Cardiac muscle cell (in vitro differentiated cells and primary cell): ENCODE measurements around the gene ARL15. TPM values are rescaled to one million over a fixed set of nuclear protein-coding genes. Genes with fewer than 3 reads are reported as not detected.

Experiments
- DNase-seq, 2 donors: peaks; one replicate each; pipeline versions ENCODE4 v3.0.0 to v3.0.0-alpha.2; 2010 to 2017; ENCODE audit warnings: low read depth in 1 of 2, low spot score in 1 of 2
- H3K27ac ChIP-seq: fragments of 200-600 bp; sonication (generic); 2 replicates; pipeline ENCODE4 v1.5.1; 2016
- H3K27me3 ChIP-seq: fragments of 200-600 bp; sonication (generic); 2 replicates; pipeline ENCODE4 v1.6.0; 2016; ENCODE audit warnings: control low read depth
- H3K36me3 ChIP-seq: fragments of 200-600 bp; sonication (generic); 2 replicates; pipeline ENCODE4 v1.5.1; 2016; ENCODE audit warnings: control low read depth
- H3K4me1 ChIP-seq: fragments of 200-600 bp; sonication (generic); 2 replicates; pipeline ENCODE4 v1.8.1; 2017; ENCODE audit warnings: low read depth, mild to moderate bottlenecking, mixed run types
- H3K4me3 ChIP-seq: fragments of 200-600 bp; sonication (generic); 2 replicates; pipeline ENCODE4 v1.5.1; 2016; ENCODE audit warnings: mild to moderate bottlenecking
- H3K9me3 ChIP-seq: fragments of 200-600 bp; sonication (generic); 2 replicates; pipeline ENCODE4 v1.5.1; 2017; ENCODE audit warnings: low read depth, mild to moderate bottlenecking, control low read depth
- CTCF ChIP-seq: IDR thresholded peaks from 2 replicates; pipeline ENCODE4 v1.5.1; 2012; ENCODE audit warnings: low read depth, mild to moderate bottlenecking, low read length
- polyA plus RNA-seq: library from polyadenylated mRNA; unstranded; fragments of >200 nt; fragmentation: Nextera tagmentation; extraction: Ambion mirVana; gene quantifications from 2 replicates; pipeline ENCODE4 v1.2.1, GENCODE V29; 2016
- total RNA-seq: library from RNA; depleted of rRNA; stranded (reverse); fragments of >200 nt; gene quantifications from 2 replicates; pipeline ENCODE4 v1.2.3, GENCODE V29; 2016

ARL15 gene
- total and polyA plus RNA-seq, 2 experiments from 2014 or later = 23.2 to 27.4 TPM

- H3K4me3 ChIP-seq = no peak overlapping the region
- H3K27me3 ChIP-seq = no peaks in the 10 kb centered on the region
- no peak for TF ChIP-seq CTCF
- H3K27ac ChIP-seq = no peak overlapping the region
- DNase-seq = no peak
- no peaks in the 10 kb centered on the region for H3K36me3 ChIP-seq
- H3K9me3 ChIP-seq = no peaks in the 10 kb centered on the region
- no peaks in the 10 kb centered on the region for H3K4me1 ChIP-seq
Measured at GRCh38 chr5:54320256-54320655, 9.9 kb upstream of the ARL15 start.

- Histone ChIP-seq H3K9me3 (no peaks in the 10 kb centered on the region), H3K4me1 (no peaks in the 10 kb centered on the region), H3K36me3 (no peaks in the 10 kb centered on the region), H3K4me3 (no peak overlapping the region), H3K27ac (no peak overlapping the region), H3K27me3 (no peaks in the 10 kb centered on the region)
- no peak for DNase-seq
- TF ChIP-seq CTCF = no peak
Measured at GRCh38 chr5:54317511-54318260, 7.3 kb upstream of the ARL15 start.

- H3K4me1 ChIP-seq = no peaks in the 10 kb centered on the region
- H3K27ac ChIP-seq = no peak overlapping the region
- H3K36me3 ChIP-seq = no peaks in the 10 kb centered on the region
- no peak for TF ChIP-seq CTCF
- H3K4me3 ChIP-seq = no peak overlapping the region
- no peak for DNase-seq
- H3K9me3 ChIP-seq = no peaks in the 10 kb centered on the region
- no peaks in the 10 kb centered on the region for H3K27me3 ChIP-seq
Measured at GRCh38 chr5:54315736-54316528, 5.6 kb upstream of the ARL15 start.

GRCh38 chr5:54313311-54314270 lies 3.2 kb upstream of the ARL15 start:
- Histone ChIP-seq H3K4me1 (peaks cover 6% of the 10 kb centered on the region), H3K27me3 (no peaks in the 10 kb centered on the region), H3K4me3 (no peak overlapping the region), H3K36me3 (no peaks in the 10 kb centered on the region), H3K27ac (no peak overlapping the region), H3K9me3 (no peaks in the 10 kb centered on the region)
- no peak for DNase-seq
- TF ChIP-seq CTCF = no peak

- H3K27ac ChIP-seq = no peak overlapping the region
- no peak for TF ChIP-seq CTCF
- no peaks in the 10 kb centered on the region for H3K36me3 ChIP-seq
- H3K4me3 ChIP-seq = no peak overlapping the region
- no peaks in the 10 kb centered on the region for H3K9me3 ChIP-seq
- peaks cover 12% of the 10 kb centered on the region for H3K4me1 ChIP-seq
- no peak for DNase-seq
- no peaks in the 10 kb centered on the region for H3K27me3 ChIP-seq
Measured at GRCh38 chr5:54312499-54312898, 2.1 kb upstream of the ARL15 start.
